SK-N-SH (cell line): Measurements from ENCODE around the gene SF3A1. TPM values are rescaled to one million over a fixed set of nuclear protein-coding genes. Genes with fewer than 3 reads are reported as not detected.

ENCODE experiments used
- CTCF ChIA-PET: fragments of 300-600, 350-600 bp; formaldehyde crosslinking; extraction: SDS; loops from one replicate; lab custom pipeline; 2021; lab: Yijun Ruan, JAX
- POLR2A ChIA-PET: fragments of 350-600 bp; sonication (Branson Sonifier 250); formaldehyde crosslinking; extraction: SDS; loops from one replicate; lab custom pipeline; 2020; ENCODE audit warnings: antibody characterized with exemption, inconsistent platforms; lab: Yijun Ruan, JAX
- DNase-seq: peaks from one replicate; pipeline ENCODE4 v3.0.0; 2012
- H2AFZ ChIP-seq: fragments of 200-600 bp; sonication (generic); 2 replicates; pipeline ENCODE4 v1.8.1; 2016; ENCODE audit warnings: antibody characterized with exemption, mild to moderate bottlenecking, low read depth
- H3F3A ChIP-seq: fragments of 200-600 bp; sonication (generic); replicated peaks from 2 replicates; pipeline ENCODE3; 2016; ENCODE audit warnings: antibody characterized with exemption, mild to moderate bottlenecking; ENCODE audit not compliant: insufficient read depth
- H3K27ac ChIP-seq, 2 experiments: fragments of 200-500 bp in 1 of 2; fragments of 200-600 bp in 1 of 2; sonication (Bioruptor generic) in 1 of 2; sonication (generic), shearing (Covaris generic) in 1 of 2; 2 replicates each; pipeline versions ENCODE4 v1.5.1 to v1.6.1; 2014 to 2016; ENCODE audit warnings: low read depth in 2 of 2, inconsistent platforms in 1 of 2, low read length in 1 of 2, mild to moderate bottlenecking in 1 of 2, mixed read lengths in 1 of 2
- H3K27me3 ChIP-seq: fragments of 200-600 bp; sonication (generic), shearing (Covaris generic); 2 replicates; pipeline ENCODE4 v1.6.1; 2016; ENCODE audit warnings: mixed run types; ENCODE audit not compliant: insufficient read depth
- H3K36me3 ChIP-seq, 2 experiments: fragments of 200-500 bp in 1 of 2; fragments of 200-600 bp in 1 of 2; sonication (Bioruptor generic) in 1 of 2; sonication (generic) in 1 of 2; replicated peaks in 1 of 2; 2 replicates each; pipeline versions ENCODE3 to v1.5.1; 2014 to 2016; ENCODE audit warnings: low read length in 1 of 2, mild to moderate bottlenecking in 1 of 2; ENCODE audit not compliant: insufficient read depth in 2 of 2, control insufficient read depth in 1 of 2
- H3K4me1 ChIP-seq, 2 experiments: fragments of 200-500 bp in 1 of 2; fragments of 200-600 bp in 1 of 2; sonication (Bioruptor generic) in 1 of 2; sonication (generic), shearing (Covaris generic) in 1 of 2; 2 replicates each; pipeline versions ENCODE4 v1.5.1 to v1.6.1; 2014 to 2016; ENCODE audit warnings: low read depth in 1 of 2, low read length in 1 of 2, mixed run types in 1 of 2; ENCODE audit not compliant: insufficient read depth in 2 of 2, control insufficient read depth in 1 of 2
- H3K4me2 ChIP-seq: fragments of 200-600 bp; sonication (generic), shearing (Covaris generic); 2 replicates; pipeline ENCODE4 v1.6.1; 2017; ENCODE audit warnings: mixed run types
- H3K4me3 ChIP-seq, 2 experiments: fragments of 200-500 bp in 1 of 2; fragments of 200-600 bp in 1 of 2; sonication (Bioruptor generic) in 1 of 2; sonication (generic), shearing (Covaris generic) in 1 of 2; 2 replicates each; pipeline versions ENCODE4 v1.5.1 to v1.8.1; 2014 to 2016; ENCODE audit warnings: low read depth in 2 of 2, inconsistent platforms in 1 of 2, low read length in 1 of 2, mild to moderate bottlenecking in 1 of 2, mixed read lengths in 1 of 2, moderate library complexity in 1 of 2
- H3K79me2 ChIP-seq: fragments of 200-600 bp; sonication (generic); 2 replicates; pipeline ENCODE4 v1.8.1; 2017; ENCODE audit warnings: mild to moderate bottlenecking; ENCODE audit not compliant: insufficient read depth
- H3K9ac ChIP-seq: fragments of 200-600 bp; sonication (generic); 2 replicates; pipeline ENCODE4 v1.6.1; 2017; ENCODE audit warnings: mixed run types
- H3K9me2 ChIP-seq: fragments of 200-600 bp; sonication (generic); 2 replicates; pipeline ENCODE4 v1.6.1; 2017; ENCODE audit warnings: mixed run types
- H3K9me3 ChIP-seq: fragments of 200-600 bp; sonication (generic); 2 replicates; pipeline ENCODE4 v1.6.1; 2017; ENCODE audit warnings: mixed run types, mild to moderate bottlenecking, moderate library complexity
- H4K20me1 ChIP-seq: fragments of 200-600 bp; sonication (generic); 2 replicates; pipeline ENCODE4 v1.6.1; 2017; ENCODE audit warnings: mild to moderate bottlenecking, mixed run types; ENCODE audit not compliant: insufficient read depth
- CTCF ChIP-seq: fragments of 200-600 bp; sonication (generic); IDR thresholded peaks from 2 replicates; pipeline ENCODE4 v1.6.1; 2017; ENCODE audit warnings: antibody characterized with exemption, mild to moderate bottlenecking, moderate library complexity
- EP300 ChIP-seq, 2 experiments: IDR thresholded peaks; 2 replicates each; pipeline versions ENCODE4 v1.4.0 to v1.6.1; 2012; ENCODE audit warnings: borderline replicate concordance in 1 of 2, low read depth in 1 of 2, low read length in 1 of 2
- EZH2phosphoT487 ChIP-seq: fragments of 200-600 bp; sonication (generic); IDR thresholded peaks from 2 replicates; pipeline ENCODE4 v1.6.1; 2017; ENCODE audit warnings: low read depth, mixed run types, mild to moderate bottlenecking, antibody characterized with exemption, moderate library complexity, borderline replicate concordance
- FOXM1 ChIP-seq: IDR thresholded peaks from 2 replicates; pipeline ENCODE4 v1.4.0; 2012; ENCODE audit warnings: low read depth, mild to moderate bottlenecking
- PBX3 ChIP-seq: IDR thresholded peaks from 2 replicates; pipeline ENCODE4; 2012
- POLR2AphosphoS5 ChIP-seq: IDR thresholded peaks from 2 replicates; pipeline ENCODE4 v1.6.1; 2012; ENCODE audit warnings: low read depth, low read length
- RAD21 ChIP-seq: IDR thresholded peaks from 2 replicates; pipeline ENCODE4 v1.6.1; 2012; ENCODE audit warnings: mild to moderate bottlenecking, low read length
- RCOR1 ChIP-seq: fragments of 150-350 bp; IDR thresholded peaks from 2 replicates; pipeline ENCODE4 v1.6.1; 2017; ENCODE audit warnings: antibody characterized with exemption, low read length
- REST ChIP-seq: IDR thresholded peaks from 2 replicates; pipeline ENCODE4 v1.6.1; 2012; ENCODE audit warnings: mild to moderate bottlenecking, low read depth, low read length, moderate library complexity
- RXRA ChIP-seq: IDR thresholded peaks from 2 replicates; pipeline ENCODE4 v1.4.0; 2012; ENCODE audit warnings: low read depth, mild to moderate bottlenecking, borderline replicate concordance
- SMC3 ChIP-seq: IDR thresholded peaks from 2 replicates; pipeline ENCODE4 v1.6.1; 2012; ENCODE audit warnings: low read depth, low read length, improper control_type of control experiment
- TEAD4 ChIP-seq: IDR thresholded peaks from 2 replicates; pipeline ENCODE4 v1.4.0; 2012; ENCODE audit warnings: mild to moderate bottlenecking, borderline replicate concordance; ENCODE audit not compliant: insufficient read depth
- YY1 ChIP-seq: IDR thresholded peaks from 2 replicates; pipeline ENCODE4 v1.4.0; 2012; ENCODE audit warnings: low read depth, mild to moderate bottlenecking
- WGBS: methylation state at CpG from one replicate; pipeline ENCODE4 v1.1.6; 2017; ENCODE audit warnings: low lambda C conversion rate; 5-methylcytosine and 5-hydroxymethylcytosine counted together
- polyA plus RNA-seq, 3 experiments: library from polyadenylated mRNA; depleted of rRNA; stranded (reverse); fragments of >200 nt; gene quantifications; 2 replicates each; pipeline ENCODE4 v1.2.3, GENCODE V29; 2012

SF3A1 gene
- polyA plus RNA-seq, 1 of the 3 experiments (the other 2 are of a cell fraction) = 75.2 TPM

GRCh38 chr22:30309951-30310741, 46.5 kb downstream of the SF3A1 start:
- Histone ChIP-seq H3K27me3 (no peaks in the 10 kb centered on the region), H3K4me2 (peak overlapping the region; percentile 73; the same call in 1 of the 2 replicates), H4K20me1 (peaks cover 68% of the 10 kb centered on the region), H3K79me2 (peaks cover 77% of the 10 kb centered on the region), H3K4me3 (no peak overlapping the region), H2AFZ (no peak overlapping the region), H3K36me3 (no peaks in the 10 kb centered on the region), H3K9me2 (no peaks in the 10 kb centered on the region), H3F3A (peaks cover 25% of the 10 kb centered on the region), H3K9ac (no peak overlapping the region), H3K27ac (no peak overlapping the region), H3K4me1 (peaks cover 26 to 41% of the 10 kb centered on the region in 2 experiments; a peak in 3 of 4 replicates), H3K9me3 (no peaks in the 10 kb centered on the region)
- ChIA-PET CTCF (interaction anchor here (1.5 to 1.8 kb wide), 2 partner anchors 22 to 77 kb away, joined by 4 read pairs; no protein-coding TSS in a partner anchor), POLR2A (no interaction called here)
- no peak for DNase-seq
- TF ChIP-seq RAD21 (no peak), EP300 (IDR thresholded peaks at IDR 0.05; ENCODE audit: borderline replicate concordance in 1 of 2, low read depth in 1 of 2, low read length in 1 of 2) (no peak), FOXM1 (no peak), POLR2AphosphoS5 (no peak), PBX3 (no peak), REST (no peak), YY1 (no peak), CTCF (no peak), SMC3 (no peak), RXRA (no peak), RCOR1 (no peak), TEAD4 (no peak), EZH2phosphoT487 (no peak)
- 100% methylated on average over 6 of the region's 7 CpGs for WGBS
